HepG2 (cell line): ENCODE measurements around the gene P3H4. TPM values are rescaled to one million over a fixed set of nuclear protein-coding genes. Genes with fewer than 3 reads are reported as not detected.
A peak's percentile ranks its signal among the peaks of the same experiment; 100 is the strongest.

Experiments
- ARHGAP35 ChIP-seq: sonication (generic); formaldehyde crosslinking; IDR thresholded peaks from 2 replicates; pipeline ENCODE4 v1.9.0; 2022; ENCODE audit warnings: mild to moderate bottlenecking, inconsistent platforms, moderate library complexity, missing genetic modification reagents, borderline replicate concordance
- ATM ChIP-seq: fragments of 450-650 bp; IDR thresholded peaks from 2 replicates; pipeline ENCODE4 v1.7.1; 2017; ENCODE audit warnings: mild to moderate bottlenecking, borderline replicate concordance
- EEA1 ChIP-seq: sonication (generic); formaldehyde crosslinking; IDR thresholded peaks from 2 replicates; pipeline ENCODE4 v1.5.1; 2020; ENCODE audit warnings: mild to moderate bottlenecking, missing genetic modification reagents, borderline replicate concordance
- HNRNPK ChIP-seq: fragments of 200-400 bp; formaldehyde crosslinking; IDR thresholded peaks from 2 replicates; pipeline ENCODE4 v1.6.1; 2018; ENCODE audit warnings: low read length, low read depth, moderate library complexity, mild to moderate bottlenecking; ENCODE audit not compliant: poor library complexity, severe bottlenecking
- IKZF4 ChIP-seq: sonication (generic); formaldehyde crosslinking; IDR thresholded peaks from 2 replicates; pipeline ENCODE4 v1.5.1; 2020; ENCODE audit warnings: borderline replicate concordance, mild to moderate bottlenecking, low read depth, missing genetic modification reagents; ENCODE audit errors: not compliant biosample characterization
- SETDB1 ChIP-seq: sonication (generic); formaldehyde crosslinking; IDR thresholded peaks from 2 replicates; pipeline ENCODE4 v1.5.1; 2020; ENCODE audit warnings: missing genetic modification reagents, mild to moderate bottlenecking, borderline replicate concordance
- SIX1 ChIP-seq: sonication (generic); formaldehyde crosslinking; IDR thresholded peaks from 2 replicates; pipeline ENCODE4 v1.4.0; 2020; ENCODE audit warnings: missing genetic modification reagents, borderline replicate concordance
- SOX5 ChIP-seq: IDR thresholded peaks from 2 replicates; pipeline ENCODE4 v1.6.1; 2016; ENCODE audit warnings: borderline replicate concordance
- TEAD2 ChIP-seq: sonication (generic); formaldehyde crosslinking; IDR thresholded peaks from 2 replicates; pipeline ENCODE4 v1.9.0; 2021; ENCODE audit warnings: missing genetic modification reagents
- THAP8 ChIP-seq: sonication (generic); formaldehyde crosslinking; IDR thresholded peaks from 2 replicates; pipeline ENCODE4 v1.5.1; 2020; ENCODE audit warnings: missing genetic modification reagents, mild to moderate bottlenecking, borderline replicate concordance
- U2AF1 ChIP-seq: fragments of 200-400 bp; formaldehyde crosslinking; optimal IDR thresholded peaks from 2 replicates; pipeline ENCODE3; 2017; ENCODE audit warnings: mild to moderate bottlenecking, low read depth, low read length
- XRCC5 ChIP-seq: fragments of 200-400 bp; formaldehyde crosslinking; optimal IDR thresholded peaks from 2 replicates; pipeline ENCODE3; 2017; ENCODE audit warnings: mild to moderate bottlenecking, low read length
- ZNF24 ChIP-seq: fragments of 450-650 bp; IDR thresholded peaks from 2 replicates; pipeline ENCODE4 v1.6.1; 2017; ENCODE audit warnings: antibody characterized with exemption, mild to moderate bottlenecking
- ZNF484 ChIP-seq: sonication (generic); formaldehyde crosslinking; IDR thresholded peaks from 2 replicates; pipeline ENCODE4 v1.5.1; 2020; ENCODE audit warnings: mild to moderate bottlenecking, low read depth, missing genetic modification reagents, borderline replicate concordance
- ZNF550 ChIP-seq: sonication (generic); formaldehyde crosslinking; IDR thresholded peaks from 2 replicates; pipeline ENCODE4 v1.4.0; 2020; ENCODE audit warnings: mild to moderate bottlenecking, missing genetic modification reagents, borderline replicate concordance
- ZXDC ChIP-seq: sonication (generic); formaldehyde crosslinking; IDR thresholded peaks from 2 replicates; pipeline ENCODE4 v1.5.0; 2020; ENCODE audit warnings: mild to moderate bottlenecking, missing genetic modification reagents
- polyA plus RNA-seq, 8 experiments: library from polyadenylated mRNA; depleted of rRNA in 3 of 8; stranded (reverse) in 7 of 8; unstranded in 1 of 8; fragments of >200 nt; fragmentation: Illumina TruSeq in 4 of 8; extraction: Trizol in 4 of 8; gene quantifications; 2 replicates each; pipeline versions ENCODE4 v1.2.1 to v1.2.3, GENCODE V29; 2011 to 2016; ENCODE audit warnings: low read depth in 4 of 8, missing spikeins in 1 of 8, mixed read lengths in 1 of 8; ENCODE audit not compliant: insufficient read depth in 1 of 8
- total RNA-seq, 5 experiments: library from RNA; depleted of rRNA; stranded (reverse); fragments of >200 nt; fragmentation: Illumina TruSeq; extraction: Trizol; gene quantifications; 2 replicates each; pipeline ENCODE4 v1.2.3, GENCODE V29; 2016; ENCODE audit warnings: low read depth in 1 of 5
- TF ChIP-seq, protein P1 (sequence below): sonication (generic); formaldehyde crosslinking; IDR thresholded peaks from 2 replicates; pipeline ENCODE4 v1.4.0; 2020; ENCODE audit warnings: missing genetic modification reagents
- TF ChIP-seq, protein P2 (sequence below): sonication (generic); formaldehyde crosslinking; IDR thresholded peaks from 2 replicates; pipeline ENCODE4 v1.5.0; 2020; ENCODE audit warnings: mild to moderate bottlenecking, missing genetic modification reagents, moderate library complexity
- TF ChIP-seq, protein P3 (sequence below): sonication (generic); formaldehyde crosslinking; IDR thresholded peaks from 2 replicates; pipeline ENCODE4 v1.4.0; 2020; ENCODE audit warnings: mild to moderate bottlenecking, missing genetic modification reagents, borderline replicate concordance

The P3H4 gene
- total and polyA plus RNA-seq, 2 of the 13 experiments (the other 11 are each of a cell fraction or from before 2014, with no cell fraction given): 37.1 to 50.6 TPM

GRCh38 chr17:41801374-41802271 lies 10.1 kb downstream of the P3H4 start (continued):
- 0 out of 2 replicates have a peak, but pooled peaks have one; percentile 41 for TF ChIP-seq ZXDC (CRISPR knock-in tag)
- TF ChIP-seq, protein P1, sequence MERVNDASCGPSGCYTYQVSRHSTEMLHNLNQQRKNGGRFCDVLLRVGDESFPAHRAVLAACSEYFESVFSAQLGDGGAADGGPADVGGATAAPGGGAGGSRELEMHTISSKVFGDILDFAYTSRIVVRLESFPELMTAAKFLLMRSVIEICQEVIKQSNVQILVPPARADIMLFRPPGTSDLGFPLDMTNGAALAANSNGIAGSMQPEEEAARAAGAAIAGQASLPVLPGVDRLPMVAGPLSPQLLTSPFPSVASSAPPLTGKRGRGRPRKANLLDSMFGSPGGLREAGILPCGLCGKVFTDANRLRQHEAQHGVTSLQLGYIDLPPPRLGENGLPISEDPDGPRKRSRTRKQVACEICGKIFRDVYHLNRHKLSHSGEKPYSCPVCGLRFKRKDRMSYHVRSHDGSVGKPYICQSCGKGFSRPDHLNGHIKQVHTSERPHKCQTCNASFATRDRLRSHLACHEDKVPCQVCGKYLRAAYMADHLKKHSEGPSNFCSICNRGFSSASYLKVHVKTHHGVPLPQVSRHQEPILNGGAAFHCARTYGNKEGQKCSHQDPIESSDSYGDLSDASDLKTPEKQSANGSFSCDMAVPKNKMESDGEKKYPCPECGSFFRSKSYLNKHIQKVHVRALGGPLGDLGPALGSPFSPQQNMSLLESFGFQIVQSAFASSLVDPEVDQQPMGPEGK (CRISPR knock-in tag): peak; percentile 69; the same call in 1 of the 2 replicates
- TF ChIP-seq IKZF4: no peak
- TF ChIP-seq SOX5 (CRISPR knock-in tag): no peak
- TF ChIP-seq, protein P2, sequence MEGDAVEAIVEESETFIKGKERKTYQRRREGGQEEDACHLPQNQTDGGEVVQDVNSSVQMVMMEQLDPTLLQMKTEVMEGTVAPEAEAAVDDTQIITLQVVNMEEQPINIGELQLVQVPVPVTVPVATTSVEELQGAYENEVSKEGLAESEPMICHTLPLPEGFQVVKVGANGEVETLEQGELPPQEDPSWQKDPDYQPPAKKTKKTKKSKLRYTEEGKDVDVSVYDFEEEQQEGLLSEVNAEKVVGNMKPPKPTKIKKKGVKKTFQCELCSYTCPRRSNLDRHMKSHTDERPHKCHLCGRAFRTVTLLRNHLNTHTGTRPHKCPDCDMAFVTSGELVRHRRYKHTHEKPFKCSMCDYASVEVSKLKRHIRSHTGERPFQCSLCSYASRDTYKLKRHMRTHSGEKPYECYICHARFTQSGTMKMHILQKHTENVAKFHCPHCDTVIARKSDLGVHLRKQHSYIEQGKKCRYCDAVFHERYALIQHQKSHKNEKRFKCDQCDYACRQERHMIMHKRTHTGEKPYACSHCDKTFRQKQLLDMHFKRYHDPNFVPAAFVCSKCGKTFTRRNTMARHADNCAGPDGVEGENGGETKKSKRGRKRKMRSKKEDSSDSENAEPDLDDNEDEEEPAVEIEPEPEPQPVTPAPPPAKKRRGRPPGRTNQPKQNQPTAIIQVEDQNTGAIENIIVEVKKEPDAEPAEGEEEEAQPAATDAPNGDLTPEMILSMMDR (CRISPR knock-in tag): peak; percentile 98
- TF ChIP-seq ZNF550: no peak
- no peak for TF ChIP-seq ZNF484 (CRISPR knock-in tag)
- TF ChIP-seq THAP8 (CRISPR knock-in tag): no peak
- no peak for TF ChIP-seq ATM
- TF ChIP-seq EEA1: no peak
- TF ChIP-seq ZNF24: no peak
- TF ChIP-seq HNRNPK: no peak
- no peak for TF ChIP-seq ARHGAP35 (CRISPR knock-in tag)
- TF ChIP-seq SETDB1: no peak
- TF ChIP-seq, protein P3, sequence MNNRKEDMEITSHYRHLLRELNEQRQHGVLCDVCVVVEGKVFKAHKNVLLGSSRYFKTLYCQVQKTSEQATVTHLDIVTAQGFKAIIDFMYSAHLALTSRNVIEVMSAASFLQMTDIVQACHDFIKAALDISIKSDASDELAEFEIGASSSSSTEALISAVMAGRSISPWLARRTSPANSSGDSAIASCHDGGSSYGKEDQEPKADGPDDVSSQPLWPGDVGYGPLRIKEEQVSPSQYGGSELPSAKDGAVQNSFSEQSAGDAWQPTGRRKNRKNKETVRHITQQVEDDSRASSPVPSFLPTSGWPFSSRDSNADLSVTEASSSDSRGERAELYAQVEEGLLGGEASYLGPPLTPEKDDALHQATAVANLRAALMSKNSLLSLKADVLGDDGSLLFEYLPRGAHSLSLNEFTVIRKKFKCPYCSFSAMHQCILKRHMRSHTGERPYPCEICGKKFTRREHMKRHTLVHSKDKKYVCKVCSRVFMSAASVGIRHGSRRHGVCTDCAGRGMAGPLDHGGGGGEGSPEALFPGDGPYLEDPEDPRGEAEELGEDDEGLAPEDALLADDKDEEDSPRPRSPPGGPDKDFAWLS: peak; percentile 81; the same call in 1 of the 2 replicates
- no peak for TF ChIP-seq U2AF1
- TF ChIP-seq XRCC5: peak; percentile 52
- TF ChIP-seq TEAD2 (CRISPR knock-in tag): no peak
- TF ChIP-seq SIX1 (CRISPR knock-in tag): peak; percentile 94
